Skin epidermis (tissue), 12 donors: ENCODE measurements around the gene USP4.
A peak's percentile ranks its signal among the peaks of the same experiment; 100 is the strongest.

Experiments
- H3K27ac ChIP-seq, 21 experiments: fragments of 200-600 bp; sonication (generic) in 11 of 21; one replicate each; pipeline ENCODE4 v1.5.0; 2020; ENCODE audit warnings: mild to moderate bottlenecking in 3 of 21, inconsistent platforms in 2 of 21, moderate library complexity in 2 of 21
- H3K4me3 ChIP-seq, 7 experiments: fragments of 200-600 bp; sonication (generic) in 2 of 7; one replicate each; pipeline ENCODE4 v1.5.0; 2020; ENCODE audit warnings: inconsistent platforms in 2 of 7, mild to moderate bottlenecking in 2 of 7, moderate library complexity in 1 of 7

Gene USP4

GRCh38 chr3:49339941-49340800 is at the start of gene USP4:
Gene USP4, minus strand, starts transcription at chr3:49340053. Its CDS starts 29 bp downstream, at chr3:49340024.
- peak within 1 kb of the TSS; percentile 78 to 99 (median 95) for H3K27ac ChIP-seq
- H3K4me3 ChIP-seq = peak within 1 kb of the TSS; percentile 65 to 96 (median 85)

- H3K27ac ChIP-seq = peak overlapping the region in 1 of 21 experiments; percentile 58
- no peak overlapping the region for H3K4me3 ChIP-seq
These were observed 49.4 kb upstream of the USP4 start for GRCh38 chr3:49389297-49389696.

GRCh38 chr3:49388289-49388820 is 48.5 kb upstream of the USP4 start:
- H3K27ac ChIP-seq = peak overlapping the region in 5 of 21 experiments; percentile 6 to 58 (median 36)
- no peak overlapping the region for H3K4me3 ChIP-seq

GRCh38 chr3:49387721-49388120 is 47.9 kb upstream of the USP4 start:
- H3K4me3 ChIP-seq = no peak overlapping the region
- H3K27ac ChIP-seq = peak overlapping the region in 4 of 21 experiments; percentile 6 to 55 (median 42)

- H3K27ac ChIP-seq = peak overlapping the region in 1 of 21 experiments; percentile 4
These were observed 46.4 kb upstream of the USP4 start for GRCh38 chr3:49386056-49386756.

GRCh38 chr3:49385617-49386016 is 45.8 kb upstream of the USP4 start:
- Histone ChIP-seq H3K4me3 (no peak overlapping the region), H3K27ac (peak overlapping the region in 1 of 21 experiments; percentile 4)

More at GRCh38 chr3:49386056-49386756, 46.4 kb upstream of the USP4 start:
- no peak overlapping the region for H3K4me3 ChIP-seq

- H3K27ac ChIP-seq = no peak overlapping the region
These were observed 43.5 kb upstream of the USP4 start for GRCh38 chr3:49383387-49383786.

GRCh38 chr3:49378249-49378895 is 38.5 kb upstream of the USP4 start:
- Histone ChIP-seq H3K4me3 (no peak overlapping the region), H3K27ac (peak overlapping the region in 3 of 21 experiments; percentile 9 to 58 (median 16))

More at GRCh38 chr3:49383387-49383786, 43.5 kb upstream of the USP4 start:
- H3K4me3 ChIP-seq = no peak overlapping the region

- Histone ChIP-seq H3K4me3 (no peak overlapping the region), H3K27ac (peak overlapping the region in 2 of 21 experiments; percentile 16 to 32)
These were observed 37.6 kb upstream of the USP4 start for GRCh38 chr3:49377483-49377882.

GRCh38 chr3:49371946-49372345 is 32.1 kb upstream of the USP4 start:
- H3K4me3 ChIP-seq = no peak overlapping the region
- H3K27ac ChIP-seq = no peak overlapping the region

GRCh38 chr3:49370585-49371290 is 30.9 kb upstream of the USP4 start:
- H3K4me3 ChIP-seq = no peak overlapping the region
- H3K27ac ChIP-seq = no peak overlapping the region

GRCh38 chr3:49362561-49362960 is 22.7 kb upstream of the USP4 start:
- Histone ChIP-seq H3K4me3 (no peak overlapping the region), H3K27ac (peak overlapping the region in 1 of 21 experiments; percentile 10)

GRCh38 chr3:49359623-49360022 is 19.8 kb upstream of the USP4 start:
- Histone ChIP-seq H3K27ac (peak overlapping the region in 10 of 21 experiments; percentile 80 to 97 (median 95)), H3K4me3 (no peak overlapping the region)

GRCh38 chr3:49358884-49359225 is 19.0 kb upstream of the USP4 start:
- Histone ChIP-seq H3K27ac (peak overlapping the region; percentile 54 to 98 (median 94)), H3K4me3 (peak overlapping the region in 6 of 7 experiments; percentile 53 to 77 (median 70))

- Histone ChIP-seq H3K27ac (peak within 1 kb of the TSS; percentile 54 to 98 (median 94)), H3K4me3 (peak within 1 kb of the TSS; percentile 40 to 77 (median 69))
These were observed 18.5 kb upstream of the USP4 start, which contains the start of gene GPX1 for GRCh38 chr3:49358217-49358883. Gene GPX1, minus strand, starts transcription at chr3:49358353. Its CDS starts 75 bp downstream, at chr3:49358278.

GRCh38 chr3:49357443-49358216 is 17.8 kb upstream of the USP4 start:
- Histone ChIP-seq H3K27ac (peak overlapping the region; percentile 54 to 98 (median 94)), H3K4me3 (peak overlapping the region; percentile 40 to 77 (median 69))

- Histone ChIP-seq H3K4me3 (peak overlapping the region; percentile 40 to 77 (median 69)), H3K27ac (peak overlapping the region; percentile 54 to 98 (median 94))
These were observed 17.2 kb upstream of the USP4 start for GRCh38 chr3:49357095-49357442.
